B cell (primary cell): Measurements from ENCODE around the gene CCDC60. TPM values are rescaled to one million over a fixed set of nuclear protein-coding genes. Genes with fewer than 3 reads are reported as not detected.

Experiments used
- ATAC-seq: fragments of 200-7000 bp; cut with Tn5 transposase; one replicate; pipeline ENCODE4 v1.10.0; 2021; ENCODE audit warnings: low read depth, mild to moderate bottlenecking, moderate number of reproducible peaks, moderate library complexity
- CTCF ChIA-PET: fragments of 350-600 bp; sonication (Branson Sonifier 250); formaldehyde crosslinking; loops from one replicate; lab custom pipeline; 2021; ENCODE audit warnings: antibody characterized with exemption, inconsistent platforms; lab: Charles Lee
- POLR2A ChIA-PET: fragments of 350-600 bp; sonication (Branson Sonifier 250); formaldehyde crosslinking; loops from one replicate; lab custom pipeline; 2021; ENCODE audit warnings: antibody characterized with exemption; lab: Charles Lee
- DNase-seq: peaks from one replicate; pipeline ENCODE4 v3.0.0; 2013
- H2AFZ ChIP-seq: 2 replicates; pipeline ENCODE4 v1.6.1; 2012; ENCODE audit warnings: mild to moderate bottlenecking, low read depth, low read length; ENCODE audit not compliant: insufficient read depth, poor library complexity, severe bottlenecking
- H3K27ac ChIP-seq, 2 donors: 1 replicate in 1 of 2; 2 replicates in 1 of 2; pipeline ENCODE4 v1.5.1; 2012 to 2013; ENCODE audit warnings: low read length in 2 of 2, mild to moderate bottlenecking in 2 of 2, moderate library complexity in 1 of 2
- H3K27me3 ChIP-seq, 4 experiments: fragments of 200-600 bp in 1 of 4; sonication (generic) in 1 of 4; replicated peaks in 1 of 4; 1 replicate in 2 of 4; 2 replicates in 2 of 4; pipeline versions ENCODE4 v1.6.1 to v1.7.0; 2013 to 2016; ENCODE audit warnings: low read length in 3 of 4, mild to moderate bottlenecking in 2 of 4, mixed read lengths in 1 of 4, moderate library complexity in 1 of 4; ENCODE audit not compliant: insufficient read depth in 4 of 4, control insufficient read depth in 3 of 4; ENCODE audit errors: control extremely low read depth in 1 of 4
- H3K36me3 ChIP-seq, 2 experiments: replicated peaks in 1 of 2; 1 replicate in 1 of 2; 2 replicates in 1 of 2; pipeline versions ENCODE4 v1.6.1 to v1.7.1; 2013; ENCODE audit warnings: low read length in 1 of 2; ENCODE audit not compliant: insufficient read depth in 2 of 2, control insufficient read depth in 1 of 2; ENCODE audit errors: control extremely low read depth in 1 of 2, extremely low read depth in 1 of 2
- H3K4me1 ChIP-seq, 2 donors: fragments of 200-600 bp in 1 of 2; sonication (generic) in 1 of 2; 1 replicate in 1 of 2; 2 replicates in 1 of 2; pipeline versions ENCODE4 v1.5.1 to v1.6.1; 2013 to 2017; ENCODE audit warnings: low read length in 2 of 2; ENCODE audit not compliant: control insufficient read depth in 2 of 2, insufficient read depth in 2 of 2
- H3K4me2 ChIP-seq: replicated peaks from 2 replicates; pipeline ENCODE3; 2012; ENCODE audit warnings: mild to moderate bottlenecking, low read depth, low read length; ENCODE audit not compliant: poor library complexity, severe bottlenecking
- H3K4me3 ChIP-seq, 5 experiments: fragments of 200-600 bp in 1 of 5; sonication (generic) in 1 of 5; 1 replicate in 3 of 5; 2 replicates in 2 of 5; pipeline versions ENCODE4 v1.5.1 to v1.7.0; 2011 to 2016; ENCODE audit warnings: low read length in 4 of 5, mild to moderate bottlenecking in 4 of 5, low read depth in 2 of 5, control low read depth in 1 of 5, moderate library complexity in 1 of 5; ENCODE audit not compliant: insufficient read depth in 1 of 5; ENCODE audit errors: control extremely low read depth in 1 of 5, extremely low read depth in 1 of 5
- H3K79me2 ChIP-seq: fragments of 200-600 bp; sonication (generic); one replicate; pipeline ENCODE4 v1.6.0; 2016; ENCODE audit warnings: low read length; ENCODE audit not compliant: control insufficient read depth, insufficient read depth
- H3K9ac ChIP-seq: fragments of 200-600 bp; sonication (generic); 2 replicates; pipeline ENCODE4 v1.6.1; 2017; ENCODE audit warnings: mild to moderate bottlenecking, low read length, moderate library complexity
- H3K9me3 ChIP-seq, 3 donors: one replicate each; pipeline versions ENCODE4 v1.6.1 to v1.7.1; 2013; ENCODE audit warnings: low read length in 2 of 3; ENCODE audit not compliant: control insufficient read depth in 2 of 3, insufficient read depth in 1 of 3; ENCODE audit errors: control extremely low read depth in 1 of 3
- H4K20me1 ChIP-seq: 2 replicates; pipeline ENCODE4 v1.6.0; 2012; ENCODE audit warnings: mild to moderate bottlenecking, low read length; ENCODE audit not compliant: insufficient read depth, control insufficient read depth, poor library complexity, severe bottlenecking
- H3K27ac Mint-ChIP-seq: one replicate; pipeline ENCODE4 v1.8.0; 2021; ENCODE audit warnings: mixed read lengths
- H3K27me3 Mint-ChIP-seq: one replicate; pipeline ENCODE4 v1.8.0; 2021; ENCODE audit warnings: mixed read lengths
- H3K4me1 Mint-ChIP-seq: one replicate; pipeline ENCODE4 v1.8.0; 2021; ENCODE audit warnings: mixed read lengths
- H3K4me3 Mint-ChIP-seq: one replicate; pipeline ENCODE4 v1.8.0; 2021; ENCODE audit warnings: mixed read lengths
- H3K9me3 Mint-ChIP-seq: one replicate; pipeline ENCODE4 v1.8.0; 2022; ENCODE audit warnings: mixed read lengths; ENCODE audit not compliant: insufficient read depth
- CTCF ChIP-seq: fragments of 200-600 bp; IDR thresholded peaks from one replicate; pipeline ENCODE4 v1.8.0; 2022; ENCODE audit warnings: antibody characterized with exemption, mild to moderate bottlenecking
- EZH2 ChIP-seq: IDR thresholded peaks from 2 replicates; pipeline ENCODE4 v1.6.1; 2012; ENCODE audit warnings: borderline replicate concordance, low read depth, mild to moderate bottlenecking, moderate library complexity, low read length; ENCODE audit not compliant: insufficient read depth, poor library complexity, severe bottlenecking
- WGBS: methylation state at CpG from one replicate; pipeline ENCODE4 v1.1.5; 2013; ENCODE audit warnings: missing lambda C conversion rate; ENCODE audit not compliant: insufficient coverage; 5-methylcytosine and 5-hydroxymethylcytosine counted together
- intact Hi-C: fragments of 100-400 bp; cut with micrococcal nuclease; formaldehyde crosslinking; loops from one replicate; pipeline ENCODE4 v1.10.0; 2022
- polyA plus RNA-seq: library from polyadenylated mRNA; depleted of rRNA; stranded (reverse); fragments of >200 nt; gene quantifications from 2 replicates; pipeline ENCODE4 v1.2.3, GENCODE V29; 2012
- total RNA-seq, 2 donors: library from RNA; stranded (reverse); fragments of 120-200 nt in 1 of 2; gene quantifications; 1 replicate in 1 of 2; 2 replicates in 1 of 2; pipeline versions ENCODE4 v1.2.3 to v1.2.4, GENCODE V29; 2013 to 2022

The CCDC60 gene
- total and polyA plus RNA-seq, 2 donors (not counting 1 experiment from before 2014, with no cell fraction given) = not detected

GRCh38 chr12:119325813-119326212 is 8.7 kb upstream of the CCDC60 start:
- H3K4me3 ChIP-seq = no peak overlapping the region
- ChIA-PET POLR2A (no interaction called here), CTCF (no interaction called here)
- no peaks in the 10 kb centered on the region for H4K20me1 ChIP-seq
- intact Hi-C loops = no loop called here
- Mint-ChIP-seq H3K9me3 (peaks cover 3% of the 10 kb centered on the region), H3K27ac (no peak overlapping the region), H3K4me3 (no peak overlapping the region), H3K4me1 (no peaks in the 10 kb centered on the region), H3K27me3 (peaks cover 15% of the 10 kb centered on the region)
- no peaks in the 10 kb centered on the region for H3K9me3 ChIP-seq
- 67% methylated on average over 1 of the region's 1 CpG for WGBS
- H3K4me1 ChIP-seq = no peaks in the 10 kb centered on the region
- no peaks in the 10 kb centered on the region for H3K79me2 ChIP-seq
- TF ChIP-seq EZH2 = no peak
- no peak for TF ChIP-seq CTCF
- H3K36me3 ChIP-seq = no peaks in the 10 kb centered on the region
- H3K27ac ChIP-seq = no peak overlapping the region
- no peak overlapping the region for H3K4me2 ChIP-seq
- H3K27me3 ChIP-seq = peaks cover 0 to 5% (median 2%) of the 10 kb centered on the region in 4 experiments
- no peak overlapping the region for H2AFZ ChIP-seq
- ATAC-seq = no peak
- DNase-seq = no peak
- H3K9ac ChIP-seq = no peak overlapping the region

- Histone ChIP-seq H3K36me3 (no peaks in the 10 kb centered on the region), H3K27me3 (peaks cover 0 to 7% (median 2%) of the 10 kb centered on the region in 4 experiments), H3K4me2 (no peak overlapping the region), H3K9ac (no peak overlapping the region), H3K27ac (no peak overlapping the region), H3K9me3 (no peaks in the 10 kb centered on the region), H3K79me2 (no peaks in the 10 kb centered on the region), H4K20me1 (no peaks in the 10 kb centered on the region), H2AFZ (no peak overlapping the region), H3K4me3 (no peak overlapping the region), H3K4me1 (no peaks in the 10 kb centered on the region)
- POLR2A ChIA-PET = no interaction called here
- intact Hi-C loops = no loop called here
- Mint-ChIP-seq H3K4me1 (no peaks in the 10 kb centered on the region), H3K9me3 (peaks cover 3% of the 10 kb centered on the region), H3K27ac (no peak overlapping the region), H3K4me3 (no peak overlapping the region), H3K27me3 (peaks cover 12% of the 10 kb centered on the region)
- DNase-seq (no peak), ATAC-seq (no peak)
- TF ChIP-seq EZH2 (no peak), CTCF (no peak)
- CTCF ChIA-PET = no interaction called here
Observed at GRCh38 chr12:119326341-119326740, 8.2 kb upstream of the CCDC60 start.
